ENCODE measurements around the gene PEX14.

The PEX14 gene

GRCh38 chr1:10653370-10654125 lies 178.8 kb downstream of the PEX14 start:
- Histone ChIP-seq H3K27ac (no peak overlapping the region), H4K20me1 (peaks cover 0 to 30% (median 0%) of the 10 kb centered on the region in 11 experiments; a peak in 3 of 22 replicates), H3K36me3 (no peaks in the 10 kb centered on the region), H3K4me2 (peak overlapping the region in 2 of 11 experiments; percentile 29 to 35; a peak in 3 of 22 replicates), H3K9ac (no peak overlapping the region), H3K4me3 (no peak overlapping the region), H3K27me3 (no peaks in the 10 kb centered on the region), H3K4me1 (peaks cover 0 to 11% (median 2%) of the 10 kb centered on the region in 10 experiments; a peak in 7 of 20 replicates), H3K9me3 (replicated peaks in 1 of 11) (no peaks in the 10 kb centered on the region)
- no peak for TF ChIP-seq Cebpa-rat (IDR thresholded peaks at IDR 0.05)

DNA sequence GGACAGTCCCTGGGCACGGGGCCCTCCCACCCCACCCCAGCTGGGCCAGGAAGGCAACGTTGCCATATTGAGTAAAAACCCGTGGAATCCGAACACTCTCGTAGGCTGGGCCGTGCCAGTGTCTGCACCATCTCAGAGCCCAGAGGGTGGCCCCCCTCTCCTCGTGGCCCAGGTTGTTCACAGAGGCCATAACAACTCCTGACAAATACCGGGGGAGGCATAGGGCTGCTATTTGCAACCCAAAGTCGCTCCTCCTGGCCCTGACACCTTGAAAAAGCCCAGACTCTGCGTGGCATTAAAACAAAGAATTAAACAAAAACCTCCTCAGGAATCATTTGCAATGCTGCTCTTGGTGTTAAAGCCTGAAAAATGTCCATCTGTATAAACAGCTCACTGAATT lies 180.3 kb downstream of the PEX14 start:
- Histone ChIP-seq H3K27ac (no peak overlapping the region), H4K20me1 (peaks cover 0 to 28% (median 0%) of the 10 kb centered on the region in 11 experiments; a peak in 3 of 22 replicates), H3K4me3 (no peak overlapping the region), H3K4me2 (no peak overlapping the region), H3K9ac (no peak overlapping the region), H3K27me3 (no peaks in the 10 kb centered on the region), H3K36me3 (no peaks in the 10 kb centered on the region; a peak in 1 of 22 replicates), H3K9me3 (replicated peaks in 1 of 11) (no peaks in the 10 kb centered on the region), H3K4me1 (peaks cover 0 to 11% (median 2%) of the 10 kb centered on the region in 10 experiments; a peak in 7 of 20 replicates)
- TF ChIP-seq Cebpa-rat (IDR thresholded peaks at IDR 0.05) = no peak

- H3K4me1 ChIP-seq = peaks cover 0 to 11% (median 2%) of the 10 kb centered on the region in 10 experiments; a peak in 7 of 20 replicates
- no peaks in the 10 kb centered on the region; a peak in 1 of 22 replicates for H3K36me3 ChIP-seq
- no peak for TF ChIP-seq Cebpa-rat (IDR thresholded peaks at IDR 0.05)
- H3K27ac ChIP-seq = no peak overlapping the region
- H4K20me1 ChIP-seq = peaks cover 0 to 28% (median 0%) of the 10 kb centered on the region in 11 experiments; a peak in 3 of 22 replicates
- H3K4me2 ChIP-seq = no peak overlapping the region
- H3K9me3 ChIP-seq (replicated peaks in 1 of 11) = no peaks in the 10 kb centered on the region
- H3K9ac ChIP-seq = no peak overlapping the region
- no peaks in the 10 kb centered on the region for H3K27me3 ChIP-seq
- no peak overlapping the region for H3K4me3 ChIP-seq
Measured at GRCh38 chr1:10656431-10656830, 181.7 kb downstream of the PEX14 start.

- H3K27ac ChIP-seq = no peak overlapping the region
- H3K9ac ChIP-seq = no peak overlapping the region
- H3K4me2 ChIP-seq = no peak overlapping the region
- H4K20me1 ChIP-seq = peaks cover 0 to 28% (median 0%) of the 10 kb centered on the region in 11 experiments; a peak in 3 of 22 replicates
- no peaks in the 10 kb centered on the region for H3K27me3 ChIP-seq
- H3K4me1 ChIP-seq = peaks cover 0 to 11% (median 2%) of the 10 kb centered on the region in 10 experiments; a peak in 7 of 20 replicates
- H3K4me3 ChIP-seq = no peak overlapping the region
- no peaks in the 10 kb centered on the region for H3K9me3 ChIP-seq (replicated peaks in 1 of 11)
- no peak for TF ChIP-seq Cebpa-rat (IDR thresholded peaks at IDR 0.05)
- no peaks in the 10 kb centered on the region; a peak in 1 of 22 replicates for H3K36me3 ChIP-seq
Measured at GRCh38 chr1:10657088-10657847, 182.5 kb downstream of the PEX14 start.

DNA sequence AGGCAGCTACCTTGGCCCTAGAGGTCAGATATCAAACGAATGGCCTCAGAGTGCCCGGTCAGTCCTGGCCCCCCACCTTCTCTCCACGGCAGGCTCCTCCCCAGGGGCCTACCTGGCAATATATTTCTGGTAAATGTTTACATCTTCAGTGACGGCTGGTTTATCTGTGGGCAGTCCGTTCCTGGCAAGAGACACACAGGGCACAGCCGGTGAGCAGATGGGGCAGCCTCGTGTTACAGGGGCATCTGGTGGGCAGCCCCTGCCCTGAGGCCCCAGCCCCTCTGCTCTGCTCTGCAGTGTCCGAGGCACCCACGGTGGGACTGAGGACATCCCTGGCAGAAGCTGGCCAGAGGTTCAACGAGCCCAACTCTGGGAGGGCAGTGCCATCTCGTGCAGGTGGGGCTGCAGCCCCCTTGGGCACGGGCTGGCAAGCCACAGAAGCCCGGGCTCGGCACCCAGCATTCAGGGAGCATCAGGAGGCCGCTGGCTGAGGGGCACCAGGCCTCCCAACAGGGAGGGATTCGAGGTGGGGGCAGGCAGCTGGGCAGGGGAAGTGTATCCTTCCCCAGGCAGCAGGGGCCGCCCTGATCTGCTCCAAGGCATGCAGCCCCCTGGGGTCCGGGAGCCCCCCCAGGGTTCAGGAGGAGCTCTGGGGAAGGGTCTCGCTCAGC lies 183.8 kb downstream of the PEX14 start:
- H3K9ac ChIP-seq = no peak overlapping the region
- peaks cover 0 to 19% (median 0%) of the 10 kb centered on the region in 11 experiments; a peak in 4 of 22 replicates for H4K20me1 ChIP-seq
- H3K9me3 ChIP-seq (replicated peaks in 1 of 11) = no peaks in the 10 kb centered on the region
- no peaks in the 10 kb centered on the region; a peak in 1 of 22 replicates for H3K36me3 ChIP-seq
- H3K4me3 ChIP-seq = no peak overlapping the region
- H3K4me1 ChIP-seq = peaks cover 2 to 13% (median 10%) of the 10 kb centered on the region in 10 experiments; a peak in 18 of 20 replicates
- no peak overlapping the region for H3K4me2 ChIP-seq
- no peak overlapping the region for H3K27ac ChIP-seq
- H3K27me3 ChIP-seq = no peaks in the 10 kb centered on the region
- no peak for TF ChIP-seq Cebpa-rat (IDR thresholded peaks at IDR 0.05)

DNA sequence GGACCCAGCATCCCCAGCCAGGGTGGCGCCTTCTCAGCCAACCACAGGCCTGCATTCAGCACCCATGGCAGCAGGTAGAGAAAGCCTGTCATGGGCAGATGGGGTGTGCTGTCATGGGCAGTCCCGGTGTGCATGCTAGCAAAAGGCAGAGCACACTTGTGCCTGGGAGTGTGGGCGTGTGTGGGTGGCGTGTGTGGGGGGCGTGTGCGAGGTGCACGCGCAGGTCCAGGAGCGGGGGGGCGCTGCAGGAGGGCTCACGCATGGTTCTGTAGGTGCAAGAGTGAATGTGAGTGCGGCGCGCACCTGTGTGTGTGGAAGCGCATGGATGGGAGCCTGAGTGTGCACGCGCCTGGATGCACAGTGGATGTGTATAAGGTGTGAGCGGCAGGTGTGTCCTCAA lies 184.5 kb downstream of the PEX14 start:
- Histone ChIP-seq H3K4me3 (no peak overlapping the region), H3K36me3 (no peaks in the 10 kb centered on the region; a peak in 1 of 22 replicates), H3K4me2 (no peak overlapping the region), H3K9ac (no peak overlapping the region), H3K27me3 (no peaks in the 10 kb centered on the region), H3K9me3 (replicated peaks in 1 of 11) (no peaks in the 10 kb centered on the region), H3K4me1 (peaks cover 0 to 19% (median 16%) of the 10 kb centered on the region in 10 experiments; a peak in 18 of 20 replicates), H4K20me1 (peaks cover 0 to 20% (median 0%) of the 10 kb centered on the region in 11 experiments; a peak in 4 of 22 replicates), H3K27ac (no peak overlapping the region)
- no peak for TF ChIP-seq Cebpa-rat (IDR thresholded peaks at IDR 0.05)

GRCh38 chr1:10659646-10660540 lies 185.1 kb downstream of the PEX14 start:
- Histone ChIP-seq H3K4me1 (peaks cover 0 to 21% (median 16%) of the 10 kb centered on the region in 10 experiments; a peak in 18 of 20 replicates), H3K27ac (no peak overlapping the region), H3K4me3 (no peak overlapping the region), H3K4me2 (no peak overlapping the region), H3K36me3 (no peaks in the 10 kb centered on the region; a peak in 2 of 22 replicates), H4K20me1 (peaks cover 0 to 20% (median 0%) of the 10 kb centered on the region in 11 experiments; a peak in 4 of 22 replicates), H3K9ac (no peak overlapping the region), H3K9me3 (replicated peaks in 1 of 11) (no peaks in the 10 kb centered on the region), H3K27me3 (no peaks in the 10 kb centered on the region)
- TF ChIP-seq Cebpa-rat (IDR thresholded peaks at IDR 0.05) = no peak

GRCh38 chr1:10661453-10661852 lies 186.7 kb downstream of the PEX14 start:
- Histone ChIP-seq H3K27me3 (no peaks in the 10 kb centered on the region), H3K9ac (no peak overlapping the region), H3K9me3 (replicated peaks in 1 of 11) (no peaks in the 10 kb centered on the region), H3K27ac (no peak overlapping the region), H4K20me1 (peaks cover 0 to 20% (median 0%) of the 10 kb centered on the region in 11 experiments; a peak in 4 of 22 replicates), H3K4me1 (peaks cover 0 to 21% (median 17%) of the 10 kb centered on the region in 10 experiments; a peak in 18 of 20 replicates), H3K36me3 (no peaks in the 10 kb centered on the region; a peak in 2 of 22 replicates), H3K4me2 (no peak overlapping the region), H3K4me3 (no peak overlapping the region)
- TF ChIP-seq Cebpa-rat (IDR thresholded peaks at IDR 0.05) = no peak

Measured in BLaER1 treated with 17β-estradiol and CSF1 and Interleukin-3, amounts not matched to agents 10 nM and 100 nM (cell line).